Activated CD4-positive, alpha-beta T cell treated with anti-CD3 and anti-CD28 coated beads, Interleukin-2, amount 10 ng/mL, durations not matched to agents 7 days and 5 days (primary cell): ENCODE measurements around the gene TXN2. TPM values are rescaled to one million over a fixed set of nuclear protein-coding genes. Genes with fewer than 3 reads are reported as not detected.
A peak's percentile ranks its signal among the peaks of the same experiment; 100 is the strongest.
"Not testable (repeated sequence)": the region's sequence is repeated elsewhere in the genome, so short reads cannot be mapped to it uniquely, and the experiment has no call there.

Source experiments
- CTCF ChIA-PET: fragments of 350-600 bp; sonication (Branson Sonifier 250); formaldehyde crosslinking; loops from one replicate; lab custom pipeline; 2021; ENCODE audit warnings: antibody characterized with exemption; lab: Charles Lee
- POLR2A ChIA-PET: fragments of 350-600 bp; sonication (Branson Sonifier 250); formaldehyde crosslinking; loops from one replicate; lab custom pipeline; 2021; ENCODE audit warnings: antibody characterized with exemption; lab: Charles Lee
- DNase-seq: peaks from one replicate; pipeline ENCODE4 v3.0.0-alpha.2; 2020
- H3K27ac Mint-ChIP-seq: one replicate; pipeline ENCODE4 v1.8.0; 2021; ENCODE audit warnings: mild to moderate bottlenecking, moderate library complexity, mixed read lengths
- H3K27me3 Mint-ChIP-seq: one replicate; pipeline ENCODE4 v1.8.0; 2021; ENCODE audit warnings: mixed read lengths
- H3K36me3 Mint-ChIP-seq: one replicate; pipeline ENCODE4 v1.8.0; 2021; ENCODE audit warnings: low read depth, mixed read lengths
- H3K4me1 Mint-ChIP-seq: one replicate; pipeline ENCODE4 v1.8.0; 2021; ENCODE audit warnings: mixed read lengths
- H3K4me3 Mint-ChIP-seq: one replicate; pipeline ENCODE4 v1.8.0; 2021; ENCODE audit warnings: mild to moderate bottlenecking, moderate library complexity, mixed read lengths
- H3K9me3 Mint-ChIP-seq: one replicate; pipeline ENCODE4 v1.8.0; 2021; ENCODE audit warnings: mixed read lengths
- total RNA-seq, 2 experiments: library from RNA; stranded (reverse); gene quantifications; one replicate each; pipeline ENCODE4 v1.2.3, GENCODE V29; 2021

Gene TXN2
- total RNA-seq, 2 experiments from 2014 or later, result 74.3 to 75.5 TPM

GRCh38 chr22:36432592-36433317 is 48.7 kb downstream of the TXN2 start:
- POLR2A ChIA-PET, result interaction anchor here (0.5 kb wide), 1 partner anchor 98 kb away, joined by 3 read pairs; no protein-coding TSS in a partner anchor
- CTCF ChIA-PET, result interaction anchor here (0.7 to 2.0 kb wide), 4 partner anchors 8 to 19 kb away, joined by 3 to 7 read pairs (median 4); no protein-coding TSS in a partner anchor
- Mint-ChIP-seq H3K36me3 (no peaks in the 10 kb centered on the region), H3K27me3 (no peaks in the 10 kb centered on the region), H3K27ac (no peak overlapping the region), H3K4me1 (peaks cover 27% of the 10 kb centered on the region), H3K4me3 (no peak overlapping the region), H3K9me3 (no peaks in the 10 kb centered on the region)
- DNase-seq, result no peak

GRCh38 chr22:36431977-36432376 is 49.5 kb downstream of the TXN2 start:
- Mint-ChIP-seq H3K4me3 (no peak overlapping the region), H3K27ac (no peak overlapping the region), H3K9me3 (no peaks in the 10 kb centered on the region), H3K27me3 (no peaks in the 10 kb centered on the region), H3K4me1 (peaks cover 31% of the 10 kb centered on the region), H3K36me3 (no peaks in the 10 kb centered on the region)
- no peak for DNase-seq
- ChIA-PET CTCF (interaction anchor here (1.2 to 2.0 kb wide), 3 partner anchors 9 to 14 kb away, joined by 3 to 7 read pairs (median 4); no protein-coding TSS in a partner anchor), POLR2A (no interaction called here)

DNA sequence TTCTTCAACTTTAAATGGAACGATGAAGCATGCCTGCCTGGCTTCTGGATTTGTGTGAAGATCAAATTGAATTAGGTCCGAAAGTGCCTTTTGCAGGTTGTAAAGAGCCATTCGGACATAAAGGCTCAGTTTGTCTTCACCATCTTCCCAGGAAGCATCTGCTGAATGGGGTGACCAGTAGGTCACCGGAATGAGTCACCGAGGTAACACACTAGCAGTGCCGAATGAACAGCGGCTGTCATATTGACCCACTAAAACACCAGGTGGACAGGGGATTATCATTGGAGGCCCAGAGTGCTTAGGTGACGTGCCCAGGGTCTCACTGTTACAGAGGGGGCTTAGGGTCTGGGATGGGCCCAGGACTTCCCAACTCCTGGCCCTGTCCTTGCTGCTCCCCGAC is 50.6 kb downstream of the TXN2 start:
- Mint-ChIP-seq H3K36me3 (no peaks in the 10 kb centered on the region), H3K4me1 (peaks cover 31% of the 10 kb centered on the region), H3K9me3 (no peaks in the 10 kb centered on the region), H3K27me3 (no peaks in the 10 kb centered on the region), H3K4me3 (no peak overlapping the region), H3K27ac (no peak overlapping the region)
- ChIA-PET POLR2A (no interaction called here), CTCF (interaction anchor here (1.1 kb wide), 1 partner anchor 26 kb away, joined by 3 read pairs; no protein-coding TSS in a partner anchor)
- DNase-seq, result no peak

- POLR2A ChIA-PET, DNase-seq, H3K4me3 Mint-ChIP-seq, H3K27ac Mint-ChIP-seq, H3K9me3 Mint-ChIP-seq, H3K27me3 Mint-ChIP-seq, H3K36me3 Mint-ChIP-seq, CTCF ChIA-PET: not testable (repeated sequence)
- H3K4me1 Mint-ChIP-seq, result peaks cover 37% of the 10 kb centered on the region
Measured at GRCh38 chr22:36427952-36428351, 53.5 kb downstream of the TXN2 start.

- no peak overlapping the region for H3K4me3 Mint-ChIP-seq
- H3K4me1 Mint-ChIP-seq, result peaks cover 37% of the 10 kb centered on the region
- no peaks in the 10 kb centered on the region for H3K9me3 Mint-ChIP-seq
- ChIA-PET CTCF (interaction anchor here (0.7 to 0.8 kb wide), 2 partner anchors 9 to 16 kb away, joined by 3 read pairs; no protein-coding TSS in a partner anchor), POLR2A (no interaction called here)
- H3K27ac Mint-ChIP-seq, result peak overlapping the region; percentile 66
- no peak for DNase-seq
- H3K27me3 Mint-ChIP-seq, result no peaks in the 10 kb centered on the region
- no peaks in the 10 kb centered on the region for H3K36me3 Mint-ChIP-seq
Measured at GRCh38 chr22:36425977-36426523, 55.4 kb downstream of the TXN2 start.

GRCh38 chr22:36424901-36425579 is 56.4 kb downstream of the TXN2 start:
- peak overlapping the region; percentile 90 for H3K27ac Mint-ChIP-seq
- no peaks in the 10 kb centered on the region for H3K36me3 Mint-ChIP-seq
- no peaks in the 10 kb centered on the region for H3K27me3 Mint-ChIP-seq
- H3K4me1 Mint-ChIP-seq, result peaks cover 43% of the 10 kb centered on the region
- POLR2A ChIA-PET, result no interaction called here
- DNase-seq, result no peak
- no peak overlapping the region for H3K4me3 Mint-ChIP-seq
- CTCF ChIA-PET, result interaction anchor here (0.6 to 1.6 kb wide), 5 partner anchors 10 to 1023 kb away, joined by 3 to 4 read pairs (median 3); no protein-coding TSS in a partner anchor
- H3K9me3 Mint-ChIP-seq, result no peaks in the 10 kb centered on the region

DNA sequence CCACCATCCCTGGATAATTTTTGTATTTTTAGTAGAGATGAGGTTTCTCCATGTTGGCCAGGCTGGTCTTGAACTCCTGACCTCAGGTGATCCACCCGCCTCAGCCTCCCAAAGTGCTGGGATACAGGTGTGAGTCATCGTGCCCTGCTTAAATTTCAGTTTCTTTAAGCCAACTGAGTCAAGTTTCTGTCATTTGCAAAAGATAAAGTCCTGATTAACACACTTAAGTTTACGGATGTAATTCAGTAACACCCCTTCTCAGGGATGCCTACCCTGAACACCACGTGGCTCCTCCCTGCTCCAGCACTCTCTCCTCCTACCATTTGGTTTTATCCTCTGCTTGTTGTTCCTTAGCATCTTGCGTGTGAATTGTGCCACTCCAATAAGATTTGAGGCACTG is 57.0 kb downstream of the TXN2 start:
- H3K36me3 Mint-ChIP-seq, H3K4me3 Mint-ChIP-seq, DNase-seq, H3K9me3 Mint-ChIP-seq, POLR2A ChIA-PET, H3K27me3 Mint-ChIP-seq: not testable (repeated sequence)
- Mint-ChIP-seq H3K4me1 (peaks cover 49% of the 10 kb centered on the region), H3K27ac (peak overlapping the region; percentile 62)
- CTCF ChIA-PET, result interaction anchor here (0.7 to 1.6 kb wide), 6 partner anchors 9 to 1022 kb away, joined by 3 to 5 read pairs (median 4); no protein-coding TSS in a partner anchor

DNA sequence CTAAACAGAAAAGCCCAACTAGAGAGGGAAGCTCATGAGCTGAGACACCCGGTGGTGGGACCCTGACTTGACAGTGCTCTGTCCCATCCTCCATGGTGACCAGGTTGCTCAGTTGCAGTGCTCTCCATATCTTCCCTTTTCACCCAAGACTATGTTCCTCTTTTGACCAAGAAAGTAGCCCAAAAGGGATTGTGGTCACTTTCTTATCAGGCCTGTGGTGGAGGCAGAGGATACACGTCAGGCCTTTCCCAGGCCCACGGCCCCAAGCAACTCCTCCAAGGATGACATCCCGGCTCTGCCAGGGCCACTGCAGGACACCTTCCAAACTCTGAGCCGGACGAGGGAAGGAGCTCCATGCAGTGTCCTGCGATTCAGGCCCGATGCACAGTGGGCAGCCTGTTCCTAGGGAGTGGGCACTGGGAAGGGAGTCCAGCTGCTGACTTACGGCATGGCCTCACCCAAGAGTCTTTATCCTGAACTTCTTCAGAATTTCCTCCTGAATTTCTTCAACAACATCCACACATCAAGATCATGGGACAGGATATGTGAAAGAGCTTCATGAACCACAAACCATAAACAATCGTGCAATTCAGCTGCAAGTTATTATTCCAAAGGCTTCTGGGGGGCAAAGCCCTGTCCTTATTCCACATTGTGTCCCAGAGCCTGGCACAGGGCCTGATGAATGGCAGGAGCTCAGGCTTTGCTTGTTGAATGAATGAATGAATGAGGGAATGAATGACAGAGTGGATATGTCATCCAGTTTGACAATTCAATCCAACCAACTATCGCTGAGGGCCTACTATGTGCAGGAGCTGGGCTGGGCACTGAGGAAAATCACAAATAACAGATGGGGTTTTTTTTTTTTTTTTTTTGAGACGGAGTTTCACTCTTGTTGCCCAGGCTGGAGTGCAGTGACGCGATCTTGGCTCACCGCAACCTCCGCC is 57.7 kb downstream of the TXN2 start:
- Mint-ChIP-seq H3K9me3 (no peaks in the 10 kb centered on the region), H3K4me3 (no peak overlapping the region), H3K36me3 (no peaks in the 10 kb centered on the region), H3K27me3 (no peaks in the 10 kb centered on the region), H3K4me1 (peaks cover 55% of the 10 kb centered on the region), H3K27ac (no peak overlapping the region)
- no peak for DNase-seq
- CTCF ChIA-PET, result interaction anchor here (0.7 to 1.6 kb wide), 7 partner anchors 8 to 1021 kb away, joined by 3 to 5 read pairs (median 3); no protein-coding TSS in a partner anchor
- POLR2A ChIA-PET, result interaction anchor here (0.6 kb wide), 1 partner anchor 860 kb away, joined by 4 read pairs; no protein-coding TSS in a partner anchor

- Mint-ChIP-seq H3K27ac (peak overlapping the region; percentile 25), H3K4me3 (no peak overlapping the region), H3K36me3 (no peaks in the 10 kb centered on the region), H3K27me3 (no peaks in the 10 kb centered on the region), H3K4me1 (peaks cover 57% of the 10 kb centered on the region), H3K9me3 (no peaks in the 10 kb centered on the region)
- CTCF ChIA-PET, result interaction anchor here (0.6 to 1.4 kb wide), 4 partner anchors 9 to 259 kb away, joined by 3 to 4 read pairs (median 3); no protein-coding TSS in a partner anchor
- no peak for DNase-seq
- POLR2A ChIA-PET, result no interaction called here
Measured at GRCh38 chr22:36422287-36423014, 59.0 kb downstream of the TXN2 start.

DNA sequence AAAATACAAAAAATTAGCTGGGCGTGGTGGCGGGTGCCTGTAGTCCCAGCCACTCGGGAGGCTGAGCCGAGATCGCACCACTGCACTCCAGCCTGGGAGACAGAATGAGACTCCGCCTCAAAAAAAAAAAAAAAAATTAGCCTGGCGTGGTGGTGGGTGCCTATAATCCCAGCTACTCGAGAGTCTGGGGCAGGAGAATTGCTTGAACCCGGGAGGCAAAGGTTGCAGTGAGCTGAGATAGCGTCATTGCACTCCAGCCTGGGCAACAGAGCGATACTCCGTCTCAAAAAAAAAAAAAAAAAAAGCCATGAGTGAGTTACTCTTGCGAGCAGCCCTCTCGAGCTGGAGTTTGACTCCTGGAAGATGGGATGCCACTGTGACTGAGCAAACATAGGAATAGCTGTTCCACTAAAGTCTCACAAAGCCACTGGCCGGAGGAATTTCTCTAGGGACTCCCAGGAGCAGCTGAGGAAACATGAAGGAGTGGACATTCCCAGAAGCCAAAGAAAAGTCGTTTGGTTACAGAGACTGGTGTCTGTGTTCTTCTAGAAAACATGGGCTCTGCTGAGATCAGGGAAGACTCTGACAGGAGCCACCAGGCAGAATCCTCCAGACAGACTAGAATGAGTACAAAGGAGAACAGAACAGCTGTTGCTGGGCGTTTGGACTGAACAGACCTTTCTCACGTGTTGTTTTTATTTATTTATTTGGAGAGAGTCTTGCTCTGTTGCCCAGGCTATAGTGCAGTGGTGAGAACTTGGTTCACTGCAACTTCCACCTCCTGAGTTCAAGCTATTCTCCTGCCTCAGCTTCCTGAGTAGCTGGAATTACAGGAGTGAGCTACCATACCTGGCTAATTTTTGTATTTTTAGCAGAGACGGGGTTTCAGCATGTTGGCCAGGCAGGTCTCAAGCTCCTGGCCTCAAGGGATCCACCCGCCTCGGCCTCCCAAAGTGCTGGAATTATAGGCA is 61.2 kb downstream of the TXN2 start:
- no peak for DNase-seq
- CTCF ChIA-PET, result interaction anchor here (0.6 to 1.1 kb wide), 4 partner anchors 12 to 1434 kb away, joined by 3 to 4 read pairs (median 3); no protein-coding TSS in a partner anchor
- H3K27ac Mint-ChIP-seq, result no peak overlapping the region
- no peaks in the 10 kb centered on the region for H3K36me3 Mint-ChIP-seq
- no peak overlapping the region for H3K4me3 Mint-ChIP-seq
- peaks cover 52% of the 10 kb centered on the region for H3K4me1 Mint-ChIP-seq
- POLR2A ChIA-PET, result interaction anchor here (0.6 kb wide), 1 partner anchor 73 kb away, joined by 3 read pairs; no protein-coding TSS in a partner anchor
- no peaks in the 10 kb centered on the region for H3K9me3 Mint-ChIP-seq
- H3K27me3 Mint-ChIP-seq, result no peaks in the 10 kb centered on the region
